Endothelial cell (in vitro differentiated cells): ENCODE measurements around the gene SQOR. TPM values are rescaled to one million over a fixed set of nuclear protein-coding genes. Genes with fewer than 3 reads are reported as not detected.

Experiments used
- DNase-seq: peaks from one replicate; pipeline ENCODE4 v3.0.0; 2021; ENCODE audit warnings: low spot score
- H3K27ac Mint-ChIP-seq: one replicate; pipeline ENCODE4 v1.8.0; 2021; ENCODE audit warnings: mixed read lengths, inconsistent platforms; ENCODE audit not compliant: unreplicated experiment
- H3K27me3 Mint-ChIP-seq: one replicate; pipeline ENCODE4 v1.8.0; 2021; ENCODE audit warnings: mild to moderate bottlenecking, moderate library complexity, mixed read lengths, inconsistent platforms; ENCODE audit not compliant: unreplicated experiment
- H3K36me3 Mint-ChIP-seq: one replicate; pipeline ENCODE4 v1.8.0; 2021; ENCODE audit warnings: mild to moderate bottlenecking, low read depth, mixed read lengths, inconsistent platforms; ENCODE audit not compliant: unreplicated experiment
- H3K4me1 Mint-ChIP-seq: one replicate; pipeline ENCODE4 v1.8.0; 2021; ENCODE audit warnings: mild to moderate bottlenecking, mixed read lengths, inconsistent platforms; ENCODE audit not compliant: unreplicated experiment
- H3K4me3 Mint-ChIP-seq: one replicate; pipeline ENCODE4 v1.8.0; 2021; ENCODE audit warnings: mild to moderate bottlenecking, mixed read lengths, inconsistent platforms; ENCODE audit not compliant: unreplicated experiment
- H3K9me3 Mint-ChIP-seq: one replicate; pipeline ENCODE4 v1.8.0; 2021; ENCODE audit warnings: mixed read lengths, inconsistent platforms; ENCODE audit not compliant: unreplicated experiment
- total RNA-seq: library from RNA; stranded (reverse); fragmentation: NEBNext Ultra II Directional; extraction: Animal tissue kit (Norgen Biotek cat#: 25700); gene quantifications from one replicate; pipeline ENCODE4 v1.2.1, GENCODE V29; 2021; ENCODE audit not compliant: unreplicated experiment
- TF ChIP-seq, protein P1 (sequence below): fragments of 200-600 bp; sonication (generic); IDR thresholded peaks from one replicate; pipeline ENCODE4 v1.5.0; 2021; ENCODE audit warnings: antibody characterized with exemption; ENCODE audit not compliant: unreplicated experiment

SQOR gene
- total RNA-seq, 1 donor from 2014 or later, result 3.8 TPM

DNA sequence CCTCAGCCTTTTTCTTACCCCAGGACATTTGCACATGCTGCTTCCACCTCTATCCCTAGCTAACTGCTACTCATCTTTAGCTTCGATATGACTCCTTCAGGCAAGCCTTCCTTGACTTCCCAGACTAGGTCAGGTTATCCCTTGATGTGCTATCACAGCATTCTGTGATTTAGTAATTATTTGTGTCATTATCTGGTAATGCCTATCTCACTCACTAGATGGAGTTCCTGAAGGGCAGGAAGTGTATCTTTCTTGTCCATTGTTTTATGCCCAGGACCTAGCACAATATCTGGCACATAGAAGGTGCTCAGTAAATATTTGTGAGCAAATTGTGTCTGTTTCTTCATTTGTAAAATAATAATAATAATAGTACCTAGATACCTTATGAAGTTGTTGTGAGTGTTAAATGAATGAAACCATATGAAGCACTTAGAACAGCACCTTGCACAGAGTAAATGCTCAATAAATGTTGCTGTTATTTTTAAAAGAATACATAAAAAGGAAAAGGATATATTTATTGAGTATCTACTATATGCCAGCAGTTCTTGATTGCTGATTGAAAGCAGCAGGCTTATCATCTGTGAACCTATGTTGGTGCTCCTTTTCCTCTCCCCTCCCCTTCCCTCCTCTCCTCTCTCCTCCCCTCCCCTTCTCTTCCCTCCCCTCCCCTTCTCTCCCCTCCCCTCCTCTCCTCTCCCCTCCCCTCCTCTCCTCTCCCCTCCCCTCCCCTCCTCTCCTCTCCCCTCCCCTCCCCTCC, 31.5 kb downstream of the SQOR start:
- peaks cover 2% of the 10 kb centered on the region for H3K27me3 Mint-ChIP-seq
- H3K4me3 Mint-ChIP-seq, result no peak overlapping the region
- no peak overlapping the region for H3K27ac Mint-ChIP-seq
- H3K36me3 Mint-ChIP-seq, result peaks cover 4% of the 10 kb centered on the region
- peaks cover 4% of the 10 kb centered on the region for H3K9me3 Mint-ChIP-seq
- TF ChIP-seq, protein P1, sequence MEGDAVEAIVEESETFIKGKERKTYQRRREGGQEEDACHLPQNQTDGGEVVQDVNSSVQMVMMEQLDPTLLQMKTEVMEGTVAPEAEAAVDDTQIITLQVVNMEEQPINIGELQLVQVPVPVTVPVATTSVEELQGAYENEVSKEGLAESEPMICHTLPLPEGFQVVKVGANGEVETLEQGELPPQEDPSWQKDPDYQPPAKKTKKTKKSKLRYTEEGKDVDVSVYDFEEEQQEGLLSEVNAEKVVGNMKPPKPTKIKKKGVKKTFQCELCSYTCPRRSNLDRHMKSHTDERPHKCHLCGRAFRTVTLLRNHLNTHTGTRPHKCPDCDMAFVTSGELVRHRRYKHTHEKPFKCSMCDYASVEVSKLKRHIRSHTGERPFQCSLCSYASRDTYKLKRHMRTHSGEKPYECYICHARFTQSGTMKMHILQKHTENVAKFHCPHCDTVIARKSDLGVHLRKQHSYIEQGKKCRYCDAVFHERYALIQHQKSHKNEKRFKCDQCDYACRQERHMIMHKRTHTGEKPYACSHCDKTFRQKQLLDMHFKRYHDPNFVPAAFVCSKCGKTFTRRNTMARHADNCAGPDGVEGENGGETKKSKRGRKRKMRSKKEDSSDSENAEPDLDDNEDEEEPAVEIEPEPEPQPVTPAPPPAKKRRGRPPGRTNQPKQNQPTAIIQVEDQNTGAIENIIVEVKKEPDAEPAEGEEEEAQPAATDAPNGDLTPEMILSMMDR, result no peak
- H3K4me1 Mint-ChIP-seq, result no peaks in the 10 kb centered on the region
- no peak for DNase-seq

DNA sequence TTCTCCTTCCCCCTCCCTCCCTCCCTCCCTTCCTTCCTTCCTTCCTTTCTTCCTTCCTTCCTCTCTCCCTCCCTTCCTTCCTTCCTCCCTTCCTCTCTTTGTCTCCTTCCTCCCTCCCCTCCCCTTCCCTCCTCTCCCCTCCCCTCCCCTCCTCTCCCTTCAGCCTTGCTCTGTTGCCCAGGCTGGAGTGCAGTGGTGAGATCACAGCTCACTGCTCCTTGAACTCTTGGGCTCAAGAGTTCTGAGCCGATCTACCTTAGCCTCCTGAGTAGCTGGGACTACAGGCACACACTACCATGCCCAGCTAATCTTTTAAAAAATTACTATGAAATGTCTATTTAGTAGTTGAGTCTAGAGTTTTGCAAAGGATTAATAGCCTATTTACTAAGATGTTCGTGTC, 32.2 kb downstream of the SQOR start:
- H3K36me3 Mint-ChIP-seq, result peaks cover 4% of the 10 kb centered on the region
- no peak overlapping the region for H3K4me3 Mint-ChIP-seq
- peaks cover 2% of the 10 kb centered on the region for H3K27me3 Mint-ChIP-seq

GRCh38 chr15:45668386-45668785, 33.6 kb downstream of the SQOR start:
- TF ChIP-seq, protein P1, result no peak
- Mint-ChIP-seq H3K4me1 (no peaks in the 10 kb centered on the region), H3K27ac (no peak overlapping the region), H3K36me3 (peaks cover 4% of the 10 kb centered on the region), H3K27me3 (peaks cover 2% of the 10 kb centered on the region), H3K4me3 (no peak overlapping the region), H3K9me3 (peaks cover 4% of the 10 kb centered on the region)
- no peak for DNase-seq

More for the DNA sequence above, 32.2 kb downstream of the SQOR start:
- TF ChIP-seq, protein P1, result no peak
- Mint-ChIP-seq H3K4me1 (no peaks in the 10 kb centered on the region), H3K27ac (no peak overlapping the region), H3K9me3 (peaks cover 4% of the 10 kb centered on the region)
- DNase-seq, result no peak

DNA sequence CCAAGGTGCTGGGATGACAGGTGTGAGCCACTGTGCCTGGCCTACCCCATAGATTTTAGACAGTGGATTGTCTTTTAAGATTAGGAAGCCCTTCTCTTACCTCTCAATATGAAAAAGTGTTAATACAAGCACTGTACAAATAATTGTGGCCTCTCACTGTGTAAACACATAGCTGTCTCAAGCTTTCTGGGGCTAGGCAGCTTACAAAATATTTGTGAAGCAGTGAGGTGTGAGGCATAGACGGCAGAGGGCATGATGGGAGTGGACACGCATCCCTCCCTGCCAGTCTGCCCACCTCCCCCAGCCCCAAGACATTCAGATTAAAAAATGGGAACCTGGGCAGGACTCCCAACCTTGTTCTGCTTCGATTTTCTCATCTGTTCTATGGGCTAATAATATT, 34.6 kb downstream of the SQOR start:
- peaks cover 4% of the 10 kb centered on the region for H3K9me3 Mint-ChIP-seq
- no peak overlapping the region for H3K4me3 Mint-ChIP-seq
- DNase-seq, result no peak
- peaks cover 4% of the 10 kb centered on the region for H3K36me3 Mint-ChIP-seq
- peaks cover 2% of the 10 kb centered on the region for H3K27me3 Mint-ChIP-seq
- no peaks in the 10 kb centered on the region for H3K4me1 Mint-ChIP-seq
- TF ChIP-seq, protein P1, result no peak
- no peak overlapping the region for H3K27ac Mint-ChIP-seq

DNA sequence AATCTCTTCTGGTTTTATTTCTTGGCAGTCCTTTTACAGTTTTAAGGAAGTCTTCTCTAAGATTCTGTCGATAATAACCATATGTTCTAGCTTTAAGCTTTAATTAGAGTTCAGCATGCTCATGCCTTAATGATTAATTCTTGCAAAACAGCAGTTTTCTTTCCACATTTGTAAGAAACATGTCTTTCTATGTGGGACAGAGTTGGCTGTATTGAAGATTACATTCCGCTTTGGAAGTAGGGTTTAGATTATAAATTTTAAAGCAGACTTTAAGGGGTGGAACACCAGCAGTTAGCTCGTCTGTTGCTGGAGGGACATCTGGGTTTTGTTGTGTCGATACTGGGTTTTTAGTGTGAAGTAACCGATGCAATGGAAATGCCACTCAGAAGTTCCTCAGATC, 35.3 kb downstream of the SQOR start:
- TF ChIP-seq, protein P1, result no peak
- Mint-ChIP-seq H3K27me3 (peaks cover 2% of the 10 kb centered on the region), H3K4me1 (no peaks in the 10 kb centered on the region), H3K36me3 (peaks cover 4% of the 10 kb centered on the region), H3K27ac (no peak overlapping the region), H3K9me3 (peaks cover 4% of the 10 kb centered on the region), H3K4me3 (no peak overlapping the region)
- DNase-seq, result no peak
